Stimulated activated CD4-positive, alpha-beta T cell treated with anti-CD3 and anti-CD28 coated beads, TNF-alpha, amount 100 ng/mL, for 1 hour (primary cell): ENCODE results near the gene HRH3.

ENCODE experiments used
- DNase-seq, 3 donors: peaks; one replicate each; pipeline ENCODE4 v3.0.0-alpha.2; 2020; ENCODE audit warnings: low read depth in 3 of 3, low spot score in 1 of 3

The HRH3 gene

DNA sequence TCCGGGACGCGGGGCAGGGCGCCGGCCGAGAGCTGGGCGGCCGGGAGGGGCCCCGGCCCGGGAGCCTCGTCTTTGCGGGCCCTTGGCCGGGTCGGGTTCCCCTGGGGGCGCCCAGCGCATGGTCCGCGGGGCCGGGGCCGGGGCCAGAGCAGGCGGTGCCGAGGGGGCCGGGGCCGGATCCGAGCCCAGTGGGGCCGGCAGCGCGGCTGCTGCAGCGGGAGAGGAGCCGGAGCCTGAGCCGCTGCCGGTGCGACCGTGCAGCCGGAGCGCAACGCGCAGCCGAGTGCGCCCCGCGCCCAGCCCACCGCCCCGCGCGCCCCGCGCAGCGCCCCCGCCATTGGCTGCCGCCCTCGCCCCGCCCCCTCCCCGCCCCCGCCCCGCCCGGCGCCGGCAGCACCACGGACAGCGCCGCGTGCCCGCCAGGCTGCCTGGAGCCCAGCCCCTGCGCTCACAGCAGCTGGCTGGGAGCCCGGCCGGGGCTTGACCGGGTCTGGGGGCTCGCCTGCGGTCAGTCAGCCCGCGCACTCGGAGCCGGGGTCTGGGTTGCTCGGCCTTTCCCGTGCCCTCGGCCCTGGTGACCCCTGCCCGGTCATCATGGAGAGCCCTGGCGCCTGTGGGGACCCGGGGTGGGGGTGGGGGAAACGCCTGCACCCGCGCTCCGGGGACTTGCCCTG is at the start of gene HRH3:
Gene HRH3, minus strand, starts transcription at position 287 of the 674 bp plus-strand sequence. CDS start 308 bp downstream, outside the sequence.
- DNase-seq, result peak in 1 of 3 donors; percentile 20

DNA sequence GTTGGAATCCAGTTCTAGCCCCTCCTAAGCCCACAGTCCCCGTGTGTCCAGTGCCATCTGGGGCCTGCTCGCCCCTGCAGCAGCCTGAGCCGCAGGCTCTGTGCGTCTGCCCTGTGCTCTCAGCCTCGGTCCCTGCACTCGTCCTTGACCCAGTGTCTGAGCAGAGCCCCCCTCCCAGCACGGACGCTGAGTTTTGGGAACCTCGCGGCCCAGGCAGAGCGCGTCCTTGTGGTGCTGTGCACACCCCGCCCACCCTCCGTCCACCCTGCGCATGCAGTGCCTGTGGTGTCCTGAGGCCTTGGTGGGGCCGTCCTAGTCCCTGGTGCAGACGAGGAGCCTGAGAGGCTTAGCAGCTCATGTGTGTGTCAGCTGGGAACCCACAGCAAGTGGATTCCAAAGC is 49.8 kb upstream of the HRH3 start:
- no peak for DNase-seq

DNA sequence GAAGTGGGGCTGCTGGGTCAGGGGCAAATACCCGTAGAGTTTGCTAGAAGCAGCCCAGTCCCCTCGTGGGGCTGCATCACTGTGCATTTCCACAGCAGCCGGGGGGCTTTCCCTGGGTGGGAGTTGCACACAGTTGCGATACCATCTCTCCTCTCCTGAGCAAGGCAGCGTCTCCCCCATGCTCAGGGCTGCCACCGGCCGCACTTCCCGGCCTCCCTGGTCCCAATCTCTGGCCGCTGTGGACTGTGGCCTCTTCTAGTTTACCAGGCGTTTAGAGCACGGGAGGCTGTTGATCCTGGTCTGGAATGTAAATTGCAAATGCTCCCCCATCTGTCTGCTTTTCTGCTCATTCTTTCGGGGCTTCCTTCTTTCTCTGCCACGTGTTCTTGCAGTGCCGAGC is 49.3 kb upstream of the HRH3 start:
- no peak for DNase-seq

DNA sequence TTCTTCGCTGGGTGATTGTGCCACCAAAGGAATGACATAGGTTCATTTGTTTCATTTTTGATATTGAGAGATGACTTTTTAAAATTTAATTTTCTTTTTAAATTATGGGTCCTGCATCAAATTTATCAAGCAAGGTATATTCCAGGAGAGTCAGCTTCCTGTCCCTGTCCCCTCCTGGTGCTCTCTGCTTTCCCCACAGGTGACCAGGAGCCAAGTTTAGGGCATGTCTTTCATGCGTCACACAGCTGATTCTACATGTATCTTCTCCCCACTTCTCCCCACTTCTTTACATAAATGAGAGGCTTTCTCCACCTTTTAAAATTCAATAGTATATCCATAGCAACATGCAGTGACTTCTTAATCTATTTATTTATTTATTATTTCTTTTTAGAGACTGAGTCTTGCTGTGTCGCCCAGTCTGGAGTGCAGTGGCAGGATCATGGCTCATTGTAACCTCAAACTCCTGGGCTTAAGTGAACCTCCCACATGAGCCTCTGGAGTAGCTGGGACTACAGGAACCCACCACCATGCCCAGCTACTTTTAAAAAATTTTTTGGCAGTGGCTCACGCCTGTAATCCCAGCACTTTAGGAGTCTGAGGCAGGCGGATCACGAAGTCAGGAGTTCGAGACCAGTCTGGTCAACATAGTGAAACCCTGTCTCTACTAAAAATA is 48.3 kb upstream of the HRH3 start:
- no peak for DNase-seq

DNA sequence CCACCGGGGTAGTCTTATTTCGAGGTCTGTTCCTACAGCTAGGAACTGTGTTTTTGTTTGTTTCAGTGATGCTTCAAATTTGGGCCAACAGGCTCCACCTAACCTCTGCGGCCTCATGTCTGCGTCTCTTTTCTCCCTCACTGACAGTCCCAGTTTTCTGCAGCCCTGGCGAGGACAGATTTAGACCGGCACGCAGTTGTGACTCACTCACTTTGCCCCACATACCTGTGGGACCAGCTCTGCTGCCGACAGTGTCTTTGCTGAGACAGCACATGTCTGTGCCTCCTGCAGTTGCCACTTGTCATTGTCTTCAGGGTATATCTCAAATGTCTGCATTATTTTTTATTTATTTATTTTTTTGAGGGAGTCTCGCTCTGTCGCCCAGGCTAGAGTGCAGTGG is 47.5 kb upstream of the HRH3 start:
- no peak for DNase-seq

DNA sequence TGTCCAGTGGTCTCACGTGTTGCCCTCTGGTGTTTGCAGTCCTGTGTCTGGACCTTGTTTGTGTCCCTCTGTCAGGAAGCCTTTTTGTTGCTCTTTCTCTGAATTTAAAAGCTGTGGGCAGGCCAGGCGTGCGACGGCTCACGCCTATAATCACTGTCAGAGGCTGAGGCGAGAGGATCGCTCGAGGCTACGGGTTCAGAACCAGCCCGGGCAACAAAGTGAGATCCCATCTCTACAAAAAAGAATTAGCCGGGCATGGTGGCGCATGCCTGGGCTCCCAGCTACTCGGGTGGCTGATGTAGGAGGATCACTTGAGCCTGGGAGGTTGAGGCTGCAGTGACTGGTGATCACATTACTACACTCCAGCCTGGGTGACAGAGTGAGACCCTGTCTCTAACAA is 46.8 kb upstream of the HRH3 start:
- DNase-seq, result no peak

DNA sequence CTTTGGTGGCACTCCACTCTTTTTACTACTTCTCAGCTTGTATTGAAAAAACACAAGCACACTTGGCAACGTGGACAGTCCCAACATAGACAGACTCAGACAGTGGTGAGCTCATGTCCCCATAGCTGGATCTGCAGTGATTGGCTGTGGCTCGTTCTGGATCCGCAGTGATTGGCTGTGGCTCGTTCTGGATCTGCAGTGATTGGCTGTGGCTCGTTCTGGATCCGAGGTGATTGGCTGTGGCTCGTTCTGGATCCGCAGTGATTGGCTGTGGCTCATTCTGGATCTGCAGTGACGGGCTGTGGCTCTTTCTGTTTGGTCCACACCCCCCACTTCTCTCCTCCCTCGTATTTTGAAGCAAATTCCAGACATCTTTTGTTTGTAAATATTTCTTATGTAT is 46.3 kb upstream of the HRH3 start:
- DNase-seq, result no peak

DNA sequence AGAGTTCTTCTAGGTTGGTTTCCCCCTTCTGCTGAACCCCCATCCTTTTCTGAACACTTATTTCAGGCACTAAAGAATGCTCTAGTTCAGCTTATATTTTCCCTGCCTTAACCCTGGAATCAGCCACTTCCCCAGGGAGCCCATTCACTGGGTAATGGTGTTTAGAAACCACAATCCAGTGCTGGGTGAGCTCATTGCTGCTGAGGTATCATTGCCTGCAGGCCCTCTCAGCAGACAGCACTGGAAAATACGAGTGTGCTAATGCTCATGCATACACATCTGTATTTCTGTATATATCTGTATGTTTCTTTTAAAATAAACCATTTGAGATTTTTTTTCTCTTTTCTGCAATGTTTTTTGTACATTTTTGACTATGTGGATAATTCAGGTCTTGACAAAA is 45.3 kb upstream of the HRH3 start:
- DNase-seq, result no peak

DNA sequence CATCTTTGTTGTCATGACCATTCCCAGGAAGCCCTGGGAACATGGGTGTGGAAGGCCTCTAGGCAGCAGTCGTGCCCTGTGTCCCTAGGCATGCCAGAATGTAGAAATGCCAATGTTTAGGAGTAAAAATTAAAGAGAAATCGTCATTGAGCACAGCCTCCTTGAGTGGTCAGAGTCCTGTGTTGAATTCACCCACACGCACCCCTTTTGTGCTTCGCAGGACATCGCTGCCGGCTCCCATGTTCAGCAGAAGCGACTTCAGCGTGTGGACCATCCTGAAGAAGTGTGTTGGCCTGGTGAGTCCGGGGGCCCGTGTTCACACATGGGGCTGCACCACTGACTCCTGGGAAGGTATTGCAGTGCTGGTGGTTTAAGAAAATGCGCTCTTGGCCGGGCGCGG is 43.3 kb upstream of the HRH3 start:
- no peak for DNase-seq

DNA sequence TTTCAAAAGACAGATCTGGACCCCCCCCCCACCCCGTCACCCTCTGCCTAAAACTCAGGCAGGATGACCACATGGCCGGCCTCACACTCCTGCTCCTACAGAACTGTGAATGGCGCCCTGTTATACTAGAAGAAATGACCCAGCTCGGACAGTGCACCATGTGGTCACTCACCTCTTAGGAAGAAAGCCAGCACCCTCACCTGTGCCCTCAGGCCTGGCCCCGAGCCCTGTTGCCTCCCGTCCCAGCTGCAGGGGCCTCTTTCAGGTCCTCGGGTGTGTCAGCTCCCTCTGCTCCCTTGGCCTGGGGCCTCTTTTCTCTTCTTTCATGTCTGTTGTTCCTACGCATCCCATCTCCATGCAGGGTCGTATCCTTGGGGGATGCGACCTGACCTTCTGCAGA is 42.0 kb upstream of the HRH3 start:
- no peak for DNase-seq

DNA sequence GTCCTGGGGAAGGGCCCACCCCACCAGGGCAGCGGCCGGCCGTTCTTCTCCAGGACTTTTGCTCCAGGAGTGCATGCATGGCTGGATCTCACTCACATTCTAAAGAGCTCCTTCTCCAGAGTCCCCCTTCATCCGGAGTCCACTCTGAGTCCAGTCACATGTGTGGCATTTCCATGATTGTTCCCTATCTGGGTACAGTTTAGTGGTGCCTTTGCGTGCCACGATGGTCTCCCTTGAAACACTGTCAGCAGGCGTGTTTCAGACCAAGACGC is 39.2 kb upstream of the HRH3 start:
- no peak for DNase-seq

DNA sequence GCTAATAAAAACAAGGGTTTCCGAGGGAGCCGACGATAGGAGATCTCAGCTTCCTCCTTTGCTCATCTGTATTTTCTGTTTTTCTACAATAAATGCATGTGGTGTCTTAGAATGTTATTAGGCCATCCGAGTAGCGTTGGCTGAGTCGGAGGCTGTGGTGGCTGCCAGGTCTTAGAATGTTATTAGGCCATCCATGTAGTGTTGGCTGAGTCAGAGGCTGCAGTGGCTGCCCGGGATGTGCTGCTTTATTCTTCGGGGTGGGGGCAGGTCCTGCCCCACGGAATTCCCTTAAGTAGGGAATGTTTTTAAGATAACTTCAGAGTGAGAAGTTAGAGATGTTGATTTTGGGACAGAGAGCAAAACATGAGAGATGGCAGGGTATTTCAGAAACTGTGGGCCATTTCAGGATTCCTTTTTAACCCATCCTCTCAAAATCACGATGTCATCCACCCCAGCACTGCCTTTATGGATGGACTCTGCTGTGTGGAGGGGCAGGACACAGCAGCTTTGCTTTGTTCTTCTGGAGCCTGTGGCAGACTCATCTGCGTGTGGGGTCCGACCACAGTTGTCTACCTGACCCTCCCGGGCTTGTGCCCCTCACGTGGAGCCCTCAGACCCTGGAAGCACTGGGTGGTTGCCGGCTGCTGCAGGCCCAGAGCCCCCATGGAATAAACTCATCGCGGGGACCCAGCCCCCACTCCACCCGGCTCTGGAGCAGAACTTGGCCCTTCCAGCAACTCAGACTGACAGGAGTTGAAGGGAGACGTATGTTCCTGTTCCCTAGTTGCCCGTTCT is 38.6 kb upstream of the HRH3 start:
- no peak for DNase-seq

DNA sequence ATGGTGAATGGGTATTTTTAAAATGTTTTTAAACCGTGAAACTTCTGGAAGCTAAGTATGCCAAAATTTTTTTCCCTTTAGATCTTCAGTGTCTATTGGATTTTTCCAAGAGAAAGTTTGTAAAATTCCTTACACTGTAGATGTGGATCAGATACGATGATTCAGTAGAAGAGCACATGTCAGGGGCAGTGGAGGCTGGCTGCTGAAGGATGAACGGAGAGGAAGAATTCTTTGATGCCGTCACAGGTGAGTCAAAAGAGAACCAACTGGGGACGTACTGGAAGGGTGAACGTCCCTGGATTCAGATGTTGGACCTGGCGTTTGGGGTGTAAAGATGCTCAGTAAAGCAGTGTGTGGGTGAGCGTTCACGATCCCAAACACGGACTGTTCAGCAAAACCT is 35.9 kb upstream of the HRH3 start:
- no peak for DNase-seq

DNA sequence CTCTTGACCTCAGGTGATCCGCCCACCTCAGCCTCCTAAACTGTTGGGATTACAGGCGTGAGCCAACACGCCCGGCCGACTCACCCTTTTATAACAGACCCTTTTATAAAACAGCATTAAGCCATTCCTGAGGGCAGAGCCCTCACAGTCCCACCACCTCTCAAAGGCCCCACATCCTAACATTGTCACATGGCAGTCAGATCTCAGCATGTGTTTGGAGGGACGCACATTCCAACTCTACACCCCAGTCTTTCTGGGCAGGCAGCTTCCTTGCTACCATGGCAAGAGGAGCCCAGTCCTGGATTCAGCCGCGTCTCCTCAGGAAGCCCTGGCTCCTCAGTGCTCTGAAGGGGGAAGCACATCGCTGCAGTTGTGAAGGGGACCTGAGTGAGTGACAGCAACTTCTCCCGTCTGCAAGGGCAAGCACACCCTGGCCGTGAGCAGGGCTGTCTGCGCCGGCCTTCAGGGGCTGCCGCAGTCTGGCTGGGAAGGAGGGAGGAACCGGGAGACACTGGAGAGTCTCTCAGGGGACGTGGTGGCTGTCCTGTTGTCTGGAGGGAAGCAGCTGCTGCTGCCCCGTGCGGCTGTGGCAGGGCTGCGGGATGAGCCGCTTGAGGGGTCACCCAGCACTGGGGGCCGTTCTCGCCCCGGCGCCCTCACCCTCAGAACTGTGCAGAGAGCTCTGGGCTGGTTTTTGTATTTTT is 34.1 kb upstream of the HRH3 start:
- no peak for DNase-seq

DNA sequence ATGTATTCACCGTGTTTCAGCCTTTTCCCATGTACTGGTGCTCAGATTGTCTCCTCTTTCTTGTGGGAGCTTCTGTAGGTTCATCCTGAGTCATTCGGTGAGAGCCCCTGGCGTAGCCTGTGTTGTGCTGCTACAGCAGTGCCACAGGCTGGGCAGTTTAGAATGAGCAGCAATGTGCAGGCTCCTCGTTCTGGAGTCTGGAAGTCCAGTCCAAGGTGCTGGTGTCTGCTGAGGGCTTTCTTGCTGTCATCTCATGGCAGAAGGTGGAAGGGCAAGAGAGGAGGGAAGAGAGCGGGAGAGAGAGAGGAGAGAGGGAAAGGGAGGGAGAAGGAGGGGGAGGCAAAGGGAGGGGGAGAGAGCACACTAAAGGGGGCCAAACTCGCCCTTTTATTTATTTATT is 33.3 kb upstream of the HRH3 start:
- DNase-seq, result no peak

DNA sequence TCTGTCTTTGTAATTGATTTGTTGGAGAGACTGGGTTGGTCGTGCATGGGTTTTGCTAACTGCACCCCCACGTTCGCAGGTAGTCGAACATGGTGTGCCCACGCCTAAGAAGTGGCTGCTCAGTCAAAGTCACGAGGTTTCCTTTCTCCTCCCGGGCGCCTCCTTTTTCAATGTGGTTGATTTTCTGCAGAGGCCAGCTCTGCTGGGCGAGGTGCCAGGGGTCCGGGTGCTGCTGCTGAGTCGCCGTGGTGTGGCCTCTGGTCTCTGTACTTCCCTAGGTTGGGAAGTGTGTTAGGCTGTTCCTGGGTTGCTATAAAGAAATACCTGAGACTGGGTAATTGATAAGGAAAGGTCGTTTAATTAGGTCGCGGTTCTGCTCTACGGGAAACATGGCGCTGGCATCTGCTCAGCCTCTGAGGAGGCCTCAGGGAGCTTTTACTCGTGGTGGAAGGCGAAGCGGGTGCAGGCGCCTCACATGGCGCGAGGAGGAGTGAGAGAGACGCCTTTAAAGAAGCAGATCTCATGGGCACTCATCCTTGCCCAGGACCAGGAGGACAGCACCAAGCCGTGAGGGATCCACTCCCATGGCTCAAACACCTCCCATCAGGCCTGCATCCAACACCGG is 32.4 kb upstream of the HRH3 start:
- DNase-seq, result no peak

DNA sequence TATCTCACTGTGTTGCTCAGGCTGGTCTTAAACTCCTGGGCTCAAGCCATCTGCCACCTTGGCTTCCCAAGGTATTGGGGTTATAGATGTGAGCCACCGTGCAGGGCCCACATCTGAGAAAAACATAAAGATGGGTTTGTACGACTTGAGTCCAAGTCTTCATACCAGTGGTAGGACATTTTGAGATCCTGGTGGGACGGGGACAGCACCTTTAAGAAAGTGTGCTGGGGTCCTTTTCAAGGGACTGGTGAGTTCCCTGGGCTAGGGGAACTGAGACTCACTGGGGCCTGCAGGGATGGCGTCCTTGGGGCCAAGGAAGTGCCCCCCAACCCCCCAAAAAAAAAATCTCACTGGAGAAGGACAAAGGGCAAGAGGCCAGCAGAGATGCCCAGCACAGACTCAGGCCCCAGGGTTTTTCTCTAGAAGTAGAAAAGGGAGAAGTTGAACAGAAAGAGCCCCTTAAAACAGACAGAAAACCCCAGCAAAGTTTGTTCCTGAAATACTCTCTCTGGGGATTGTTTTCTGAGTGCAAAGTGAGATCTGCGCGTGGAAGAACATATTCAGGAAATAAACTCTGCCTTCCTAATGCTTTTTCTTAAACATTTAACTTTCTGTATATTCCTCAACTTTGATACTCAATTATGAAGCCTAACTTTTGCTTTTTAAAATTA is 28.9 kb upstream of the HRH3 start:
- DNase-seq, result no peak

DNA sequence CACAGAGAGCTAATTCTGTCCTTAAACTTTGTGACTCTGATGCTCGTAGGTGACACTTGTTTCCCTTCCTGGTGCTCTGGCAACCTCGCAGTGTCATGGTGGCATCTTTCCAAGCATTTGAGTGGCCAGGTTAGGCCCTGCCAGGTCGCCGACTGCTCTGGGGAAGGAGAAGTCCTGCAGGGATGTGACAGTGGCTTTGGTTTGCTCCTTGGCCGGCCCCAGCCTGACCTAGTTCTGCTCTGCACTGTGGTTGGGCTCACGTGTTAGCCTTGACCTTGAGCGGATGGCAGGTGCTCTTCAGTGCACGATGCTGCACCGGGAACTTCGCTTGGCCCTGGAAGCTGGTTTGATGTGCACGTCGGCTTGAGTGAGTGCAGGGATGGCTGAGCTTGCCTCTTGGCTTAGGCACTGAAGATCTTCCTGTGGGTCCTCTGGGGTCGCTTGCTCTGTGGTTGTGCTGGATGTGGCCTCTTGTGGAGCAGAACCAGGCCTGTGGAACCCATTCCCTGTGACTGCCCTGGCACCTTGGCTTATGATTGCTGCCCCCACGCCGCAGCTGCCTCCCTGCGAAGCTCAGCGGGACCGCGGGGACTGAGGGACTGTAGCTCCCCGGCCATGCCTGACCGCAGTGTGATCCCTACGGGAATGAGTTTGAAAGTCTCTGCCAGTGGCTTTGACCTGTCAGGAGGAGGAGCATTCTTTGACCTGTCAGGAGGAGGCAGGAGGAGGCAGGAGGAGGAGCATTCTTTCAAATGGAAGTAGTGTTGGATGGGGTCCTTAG is 27.0 kb upstream of the HRH3 start:
- no peak for DNase-seq

DNA sequence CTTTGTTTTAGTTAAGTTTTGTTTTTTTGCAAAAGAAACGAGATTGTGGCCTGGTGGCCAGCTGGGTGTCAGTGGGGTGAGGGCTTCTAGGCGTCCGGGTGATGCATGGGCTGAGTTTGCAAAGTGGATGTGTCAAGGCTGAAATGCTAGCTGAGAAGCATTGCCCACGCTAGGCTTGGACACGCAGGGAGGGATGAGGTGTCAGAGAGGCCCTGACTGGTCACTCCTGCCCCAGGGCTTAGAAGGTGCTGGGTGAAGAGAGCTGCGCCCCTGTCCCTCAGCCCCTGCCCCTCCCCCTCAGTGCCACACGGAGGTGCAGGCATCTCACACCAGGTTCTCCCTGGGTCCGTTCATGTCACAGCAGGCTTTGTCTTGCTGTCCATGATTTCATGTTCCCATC is 26.4 kb upstream of the HRH3 start:
- no peak for DNase-seq

DNA sequence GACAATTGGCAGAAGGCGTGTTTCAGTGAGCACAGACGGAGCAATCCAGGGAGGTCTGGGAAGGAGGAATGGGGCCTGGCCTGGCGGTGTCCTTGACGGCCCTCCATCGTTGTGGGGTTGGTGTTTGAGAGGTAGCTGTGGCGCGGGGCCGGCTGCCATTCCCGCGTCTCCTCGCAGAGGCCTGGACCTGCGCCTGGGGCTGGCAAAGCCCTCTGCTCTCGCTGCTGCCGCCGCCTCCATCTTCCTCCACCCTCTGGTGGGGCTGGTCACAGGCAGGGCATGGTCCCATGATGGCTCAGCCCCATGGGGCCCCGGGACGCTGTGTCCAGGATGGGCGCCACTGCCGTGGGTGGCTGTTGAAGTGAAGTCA is 25.8 kb upstream of the HRH3 start:
- no peak for DNase-seq
